ENCODE measurements around the gene IL2.

Gene IL2

GRCh38 chr4:122481766-122482405 is 25.4 kb upstream of the IL2 start:
- Histone ChIP-seq H3K27ac (no peak overlapping the region), H3K9me3 (ENCODE audit: severe bottlenecking) (no peaks in the 10 kb centered on the region), H3K4me3 (ENCODE audit: low read depth, low read length) (no peak overlapping the region), H3K36me3 (no peaks in the 10 kb centered on the region), H3K27me3 (ENCODE audit: insufficient read depth, low read depth, severe bottlenecking) (no peaks in the 10 kb centered on the region)
- DNase-seq = no peak
- no peak for TF ChIP-seq CTCF (IDR thresholded peaks at IDR 0.05; ENCODE audit: low read depth, low read length)

GRCh38 chr4:122480655-122481487 is 24.3 kb upstream of the IL2 start:
- no peak overlapping the region for H3K4me3 ChIP-seq (ENCODE audit: low read depth, low read length)
- H3K27ac ChIP-seq = no peak overlapping the region
- no peaks in the 10 kb centered on the region for H3K9me3 ChIP-seq (ENCODE audit: severe bottlenecking)
- TF ChIP-seq CTCF (IDR thresholded peaks at IDR 0.05; ENCODE audit: low read depth, low read length) = no peak
- no peaks in the 10 kb centered on the region for H3K36me3 ChIP-seq
- H3K27me3 ChIP-seq (ENCODE audit: insufficient read depth, low read depth, severe bottlenecking) = no peaks in the 10 kb centered on the region
- DNase-seq = no peak

- Histone ChIP-seq H3K4me3 (ENCODE audit: low read depth, low read length) (no peak overlapping the region), H3K27me3 (ENCODE audit: insufficient read depth, low read depth, severe bottlenecking) (no peaks in the 10 kb centered on the region), H3K36me3 (no peaks in the 10 kb centered on the region), H3K27ac (no peak overlapping the region), H3K9me3 (ENCODE audit: severe bottlenecking) (no peaks in the 10 kb centered on the region)
- no peak for DNase-seq
- TF ChIP-seq CTCF (IDR thresholded peaks at IDR 0.05; ENCODE audit: low read depth, low read length) = no peak
Measured at GRCh38 chr4:122479935-122480416, 23.5 kb upstream of the IL2 start.

GRCh38 chr4:122476745-122477144 is 20.2 kb upstream of the IL2 start:
- DNase-seq = no peak
- Histone ChIP-seq H3K4me3 (ENCODE audit: low read depth, low read length) (no peak overlapping the region), H3K27ac (no peak overlapping the region), H3K27me3 (ENCODE audit: insufficient read depth, low read depth, severe bottlenecking) (no peaks in the 10 kb centered on the region), H3K9me3 (ENCODE audit: severe bottlenecking) (no peaks in the 10 kb centered on the region), H3K36me3 (no peaks in the 10 kb centered on the region)
- no peak for TF ChIP-seq CTCF (IDR thresholded peaks at IDR 0.05; ENCODE audit: low read depth, low read length)

- TF ChIP-seq CTCF (IDR thresholded peaks at IDR 0.05; ENCODE audit: low read depth, low read length) = no peak
- no peak overlapping the region for H3K4me3 ChIP-seq (ENCODE audit: low read depth, low read length)
- no peaks in the 10 kb centered on the region for H3K9me3 ChIP-seq (ENCODE audit: severe bottlenecking)
- H3K27ac ChIP-seq = no peak overlapping the region
- H3K27me3 ChIP-seq (ENCODE audit: insufficient read depth, low read depth, severe bottlenecking) = no peaks in the 10 kb centered on the region
- no peak for DNase-seq
- no peaks in the 10 kb centered on the region for H3K36me3 ChIP-seq
Measured at GRCh38 chr4:122476126-122476525, 19.6 kb upstream of the IL2 start.
